RWPE2 (cell line): ENCODE measurements around the gene ETNK2.

ENCODE experiments used
- ATAC-seq: fragments of 200-7000 bp; cut with Tn5 transposase; 3 replicates; pipeline ENCODE4 v1.9.1; 2021; ENCODE audit warnings: low read depth
- DNase-seq: peaks from one replicate; pipeline ENCODE4 v3.0.0-alpha.2; 2020; ENCODE audit warnings: low spot score
- H3K27ac ChIP-seq: fragments of 450-650 bp; 2 replicates; pipeline ENCODE4 v1.5.1; 2017; ENCODE audit warnings: mild to moderate bottlenecking; ENCODE audit not compliant: poor library complexity, severe bottlenecking
- H3K27me3 ChIP-seq: fragments of 250-450 bp; sonication (Bioruptor Pico); 2 replicates; pipeline ENCODE4 v1.5.1; 2021; ENCODE audit warnings: mild to moderate bottlenecking, moderate library complexity; ENCODE audit not compliant: insufficient read depth, poor library complexity, severe bottlenecking
- H3K36me3 ChIP-seq: fragments of 250-450 bp; sonication (Bioruptor Pico); 2 replicates; pipeline ENCODE4 v1.5.1; 2020; ENCODE audit warnings: low read depth, mild to moderate bottlenecking, moderate library complexity
- H3K4me1 ChIP-seq: fragments of 250-450 bp; sonication (Bioruptor Pico); 2 replicates; pipeline ENCODE4 v1.5.1; 2021; ENCODE audit warnings: mild to moderate bottlenecking, moderate library complexity; ENCODE audit not compliant: insufficient read depth, poor library complexity, severe bottlenecking
- H3K4me3 ChIP-seq: fragments of 250-450 bp; sonication (Bioruptor Pico); 2 replicates; pipeline ENCODE4 v1.5.1; 2021; ENCODE audit warnings: mild to moderate bottlenecking, moderate library complexity; ENCODE audit not compliant: severe bottlenecking
- H3K9me3 ChIP-seq: fragments of 250-450 bp; sonication (Bioruptor Pico); 2 replicates; pipeline ENCODE4 v1.5.1; 2021; ENCODE audit warnings: mild to moderate bottlenecking, moderate library complexity; ENCODE audit not compliant: severe bottlenecking
- CTCF ChIP-seq: fragments of 450-650 bp; IDR thresholded peaks from one replicate; pipeline ENCODE4 v1.5.1; 2017; ENCODE audit warnings: mild to moderate bottlenecking, moderate library complexity; ENCODE audit not compliant: poor library complexity, severe bottlenecking

Gene ETNK2

DNA sequence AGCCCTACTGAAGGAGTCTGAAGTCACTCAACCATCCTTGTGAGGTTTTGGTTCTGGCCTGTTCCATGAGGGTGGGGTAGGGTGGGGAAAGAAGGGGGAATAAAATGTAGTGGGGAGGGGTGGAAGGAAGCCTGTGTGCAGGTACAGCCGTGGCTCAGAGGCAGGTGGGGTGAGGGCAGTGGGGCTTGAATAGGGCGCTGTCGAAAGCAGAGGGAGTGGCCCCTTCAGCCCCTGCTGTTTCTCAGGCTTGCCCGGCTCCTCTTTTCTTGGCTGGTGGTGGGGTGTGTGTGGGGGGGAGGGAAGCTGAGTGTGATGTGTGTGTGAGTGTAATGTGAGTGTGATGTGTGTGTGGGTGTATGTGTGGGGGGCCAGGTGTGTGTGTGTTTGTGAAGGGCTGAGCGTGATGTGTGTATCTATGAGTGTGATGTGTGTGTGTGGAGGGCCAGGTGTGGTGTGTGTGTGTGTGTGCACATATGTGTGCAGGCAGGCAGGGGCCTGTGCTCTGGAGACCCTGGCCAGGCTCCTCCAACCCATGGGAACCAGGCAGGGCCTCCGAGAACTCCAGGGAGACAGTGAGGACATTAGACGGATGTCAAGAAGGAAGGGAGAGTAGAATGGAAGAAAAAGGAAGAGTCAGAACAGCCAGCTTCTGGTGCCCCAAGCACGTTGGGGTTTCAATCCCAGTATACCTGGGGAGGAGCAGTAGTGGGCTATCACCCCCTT, 69.9 kb downstream of the ETNK2 start:
- no peak overlapping the region for H3K4me3 ChIP-seq
- peaks cover 7% of the 10 kb centered on the region; the same call in 1 of the 2 replicates for H3K36me3 ChIP-seq
- H3K9me3 ChIP-seq, result no peaks in the 10 kb centered on the region
- no peak overlapping the region for H3K27ac ChIP-seq
- H3K27me3 ChIP-seq, result no peaks in the 10 kb centered on the region
- H3K4me1 ChIP-seq, result peaks cover 36% of the 10 kb centered on the region
- no peak for TF ChIP-seq CTCF
- no peak for DNase-seq
- ATAC-seq, result no peak

DNA sequence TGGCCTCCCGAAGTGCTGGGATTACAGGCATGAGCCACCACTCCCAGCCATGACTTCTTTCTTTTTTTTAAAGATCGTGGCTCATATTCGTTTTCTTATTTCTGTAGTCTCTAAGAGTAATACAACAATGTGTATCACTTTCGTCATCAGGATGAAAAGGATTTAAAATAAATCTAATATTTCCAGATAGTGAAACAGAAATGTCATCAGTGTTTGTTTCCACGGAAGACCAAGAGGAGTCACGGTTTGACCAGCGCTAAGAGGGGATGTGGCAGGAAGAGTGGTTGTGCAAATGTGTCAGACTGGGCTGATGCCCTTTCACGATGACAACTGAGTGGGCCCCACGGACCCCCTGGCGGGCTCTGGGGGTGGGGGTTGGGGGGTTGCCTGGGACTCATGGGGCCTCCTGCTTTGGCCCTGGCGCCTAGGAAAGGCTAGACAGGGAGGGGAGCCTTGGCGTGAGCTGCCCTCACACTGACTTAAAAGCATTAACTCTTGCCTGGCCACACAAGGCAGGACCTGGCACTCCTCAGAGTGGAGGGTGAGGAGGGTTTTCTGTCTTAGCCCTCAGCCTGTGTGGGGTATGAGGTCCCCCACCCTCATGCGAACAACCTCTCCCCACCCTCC, 70.6 kb downstream of the ETNK2 start:
- Histone ChIP-seq H3K4me3 (no peak overlapping the region), H3K9me3 (no peaks in the 10 kb centered on the region), H3K36me3 (peaks cover 7% of the 10 kb centered on the region; the same call in 1 of the 2 replicates), H3K27ac (peak overlapping the region; percentile 86), H3K27me3 (no peaks in the 10 kb centered on the region), H3K4me1 (peaks cover 36% of the 10 kb centered on the region)
- no peak for TF ChIP-seq CTCF
- DNase-seq (no peak), ATAC-seq (no peak)
